HG03097 (cell line): ENCODE measurements around the gene NEGR1.

Experiments
- ATAC-seq: cut with Tn5 transposase; IDR thresholded peaks from one replicate; pipeline ENCODE4 v1.9.1; 2021; ENCODE audit not compliant: unreplicated experiment, low FRiP score

The NEGR1 gene

GRCh38 chr1:71881611-71882010 lies 400.7 kb downstream of the NEGR1 start:
- no peak for ATAC-seq

GRCh38 chr1:71869326-71869725 lies 413.0 kb downstream of the NEGR1 start:
- ATAC-seq = no peak

GRCh38 chr1:71862756-71863155 lies 419.6 kb downstream of the NEGR1 start:
- no peak for ATAC-seq

GRCh38 chr1:71861022-71861421 lies 421.3 kb downstream of the NEGR1 start:
- ATAC-seq = no peak

GRCh38 chr1:71859806-71860205 lies 422.5 kb downstream of the NEGR1 start:
- no peak for ATAC-seq

GRCh38 chr1:71857862-71858261 lies 424.5 kb downstream of the NEGR1 start:
- ATAC-seq = no peak

- ATAC-seq = no peak
Measured at GRCh38 chr1:71853360-71853759, 429.0 kb downstream of the NEGR1 start.

- no peak for ATAC-seq
Measured at GRCh38 chr1:71850936-71851335, 431.4 kb downstream of the NEGR1 start.

GRCh38 chr1:71850515-71850914 lies 431.8 kb downstream of the NEGR1 start:
- no peak for ATAC-seq

- no peak for ATAC-seq
Measured at GRCh38 chr1:71843012-71843411, 439.3 kb downstream of the NEGR1 start.

GRCh38 chr1:71839876-71840275 lies 442.5 kb downstream of the NEGR1 start:
- no peak for ATAC-seq

GRCh38 chr1:71836904-71837303 lies 445.4 kb downstream of the NEGR1 start:
- no peak for ATAC-seq

GRCh38 chr1:71835442-71835813 lies 446.9 kb downstream of the NEGR1 start:
- peak; percentile 93 for ATAC-seq

GRCh38 chr1:71834601-71835441 lies 447.5 kb downstream of the NEGR1 start:
- ATAC-seq = peak; percentile 6

GRCh38 chr1:71831646-71832045 lies 450.7 kb downstream of the NEGR1 start:
- no peak for ATAC-seq

- ATAC-seq = no peak
Measured at GRCh38 chr1:71829346-71829745, 453.0 kb downstream of the NEGR1 start.

GRCh38 chr1:71828431-71829012 lies 453.8 kb downstream of the NEGR1 start:
- no peak for ATAC-seq

GRCh38 chr1:71823708-71824305 lies 458.5 kb downstream of the NEGR1 start:
- ATAC-seq = no peak

GRCh38 chr1:71817028-71817427 lies 465.3 kb downstream of the NEGR1 start:
- no peak for ATAC-seq

GRCh38 chr1:71809085-71809484 lies 473.3 kb downstream of the NEGR1 start:
- ATAC-seq = no peak

GRCh38 chr1:71804140-71804539 lies 478.2 kb downstream of the NEGR1 start:
- ATAC-seq = no peak

- no peak for ATAC-seq
Measured at GRCh38 chr1:71796006-71796405, 486.3 kb downstream of the NEGR1 start.
